ENCODE measurements around the gene FBF1. TPM values are rescaled to one million over a fixed set of nuclear protein-coding genes. Genes with fewer than 3 reads are reported as not detected.

Gene FBF1
- total and polyA plus RNA-seq, 2 of the 8 experiments (the other 6 are each of a cell fraction or from before 2014, with no cell fraction given) = 8.1 to 13.1 TPM

DNA sequence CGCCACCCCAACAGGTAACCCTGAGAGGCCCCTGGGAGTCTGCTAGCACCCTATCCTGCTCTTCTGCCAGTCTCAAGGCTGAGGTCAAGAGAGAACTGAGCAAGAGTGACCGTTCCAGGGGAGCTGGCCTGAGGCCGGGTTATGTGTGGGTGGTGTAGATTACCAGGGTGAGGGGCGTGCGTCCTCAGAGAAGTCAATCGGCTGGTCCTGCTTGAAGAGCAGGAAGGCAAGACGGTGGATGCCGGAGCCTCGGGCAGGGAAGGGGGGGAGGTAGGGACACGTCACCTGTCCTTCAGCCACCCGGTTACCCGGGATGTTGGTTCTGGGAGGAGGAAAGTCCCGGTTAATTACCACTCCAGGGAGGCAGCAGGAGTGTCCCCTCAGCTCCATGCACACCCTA lies 41.5 kb downstream of the FBF1 start (continued):
- TF ChIP-seq POU5F1 (IDR thresholded peaks at IDR 0.05; ENCODE audit: low read depth, low read length) (no peak), JUN (IDR thresholded peaks at IDR 0.05; ENCODE audit: low read depth, low read length) (no peak), POLR2AphosphoS5 (IDR thresholded peaks at IDR 0.05; ENCODE audit: low read depth, low read length) (no peak)
- TF ChIP-seq, protein P1, sequence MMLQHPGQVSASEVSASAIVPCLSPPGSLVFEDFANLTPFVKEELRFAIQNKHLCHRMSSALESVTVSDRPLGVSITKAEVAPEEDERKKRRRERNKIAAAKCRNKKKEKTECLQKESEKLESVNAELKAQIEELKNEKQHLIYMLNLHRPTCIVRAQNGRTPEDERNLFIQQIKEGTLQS (IDR thresholded peaks at IDR 0.05; ENCODE audit: insufficient read depth, low read depth, low read length) = no peak
